WTC11 (cell line): Measurements from ENCODE around the gene ADCY10.

Experiments used
- ATF1 ChIP-seq: sonication (generic); formaldehyde crosslinking; IDR thresholded peaks from 2 replicates; pipeline ENCODE4 v1.8.1; 2023; ENCODE audit warnings: mild to moderate bottlenecking, moderate library complexity, missing genetic modification reagents
- MYBL2 ChIP-seq: sonication (generic); formaldehyde crosslinking; IDR thresholded peaks from 2 replicates; pipeline ENCODE4 v1.8.1; 2023; ENCODE audit warnings: mild to moderate bottlenecking, moderate library complexity, missing genetic modification reagents
- USF2 ChIP-seq: sonication (generic); formaldehyde crosslinking; IDR thresholded peaks from 2 replicates; pipeline ENCODE4 v1.8.1; 2023; ENCODE audit warnings: mild to moderate bottlenecking, missing genetic modification reagents, moderate library complexity
- TF ChIP-seq, protein P1 (sequence below): fragments of 200-600 bp; IDR thresholded peaks from 2 replicates; pipeline ENCODE4 v1.8.0; 2022; ENCODE audit warnings: antibody characterized with exemption
- TF ChIP-seq, protein P2 (sequence below): sonication (generic); formaldehyde crosslinking; IDR thresholded peaks from 2 replicates; pipeline ENCODE4 v1.8.1; 2022; ENCODE audit warnings: mild to moderate bottlenecking, missing genetic modification reagents, moderate library complexity, borderline replicate concordance
- TF ChIP-seq, protein P3 (sequence below): sonication (generic); formaldehyde crosslinking; conservative IDR thresholded peaks from 2 replicates; pipeline ENCODE4 v1.8.1; 2022; ENCODE audit warnings: mild to moderate bottlenecking, missing genetic modification reagents

DNA sequence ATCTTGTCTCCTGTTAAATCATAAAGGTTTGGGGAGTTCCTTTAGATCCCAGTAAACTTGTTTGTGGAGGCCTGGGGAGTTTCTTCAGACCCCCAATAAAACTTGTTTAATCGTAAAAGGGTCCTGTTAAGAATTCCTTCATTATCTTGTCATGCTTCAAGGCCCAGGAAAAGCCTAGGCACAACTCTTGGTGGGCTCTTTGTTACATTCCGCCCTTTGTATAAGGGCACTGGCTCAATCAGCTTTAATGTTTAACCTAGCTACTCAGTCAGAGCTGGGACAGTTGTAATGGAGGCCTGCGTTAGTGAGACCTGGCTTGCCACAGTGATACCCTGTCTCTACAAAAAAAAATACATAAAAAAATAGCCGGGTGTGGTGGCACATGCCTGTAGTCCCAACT, 115.0 kb downstream of the ADCY10 start:
- TF ChIP-seq, protein P1, sequence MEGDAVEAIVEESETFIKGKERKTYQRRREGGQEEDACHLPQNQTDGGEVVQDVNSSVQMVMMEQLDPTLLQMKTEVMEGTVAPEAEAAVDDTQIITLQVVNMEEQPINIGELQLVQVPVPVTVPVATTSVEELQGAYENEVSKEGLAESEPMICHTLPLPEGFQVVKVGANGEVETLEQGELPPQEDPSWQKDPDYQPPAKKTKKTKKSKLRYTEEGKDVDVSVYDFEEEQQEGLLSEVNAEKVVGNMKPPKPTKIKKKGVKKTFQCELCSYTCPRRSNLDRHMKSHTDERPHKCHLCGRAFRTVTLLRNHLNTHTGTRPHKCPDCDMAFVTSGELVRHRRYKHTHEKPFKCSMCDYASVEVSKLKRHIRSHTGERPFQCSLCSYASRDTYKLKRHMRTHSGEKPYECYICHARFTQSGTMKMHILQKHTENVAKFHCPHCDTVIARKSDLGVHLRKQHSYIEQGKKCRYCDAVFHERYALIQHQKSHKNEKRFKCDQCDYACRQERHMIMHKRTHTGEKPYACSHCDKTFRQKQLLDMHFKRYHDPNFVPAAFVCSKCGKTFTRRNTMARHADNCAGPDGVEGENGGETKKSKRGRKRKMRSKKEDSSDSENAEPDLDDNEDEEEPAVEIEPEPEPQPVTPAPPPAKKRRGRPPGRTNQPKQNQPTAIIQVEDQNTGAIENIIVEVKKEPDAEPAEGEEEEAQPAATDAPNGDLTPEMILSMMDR: no peak
- TF ChIP-seq MYBL2 (no peak), ATF1 (CRISPR knock-in tag) (no peak), USF2 (no peak)
- TF ChIP-seq, protein P2, sequence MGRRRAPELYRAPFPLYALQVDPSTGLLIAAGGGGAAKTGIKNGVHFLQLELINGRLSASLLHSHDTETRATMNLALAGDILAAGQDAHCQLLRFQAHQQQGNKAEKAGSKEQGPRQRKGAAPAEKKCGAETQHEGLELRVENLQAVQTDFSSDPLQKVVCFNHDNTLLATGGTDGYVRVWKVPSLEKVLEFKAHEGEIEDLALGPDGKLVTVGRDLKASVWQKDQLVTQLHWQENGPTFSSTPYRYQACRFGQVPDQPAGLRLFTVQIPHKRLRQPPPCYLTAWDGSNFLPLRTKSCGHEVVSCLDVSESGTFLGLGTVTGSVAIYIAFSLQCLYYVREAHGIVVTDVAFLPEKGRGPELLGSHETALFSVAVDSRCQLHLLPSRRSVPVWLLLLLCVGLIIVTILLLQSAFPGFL (CRISPR knock-in tag): no peak
- TF ChIP-seq, protein P3, sequence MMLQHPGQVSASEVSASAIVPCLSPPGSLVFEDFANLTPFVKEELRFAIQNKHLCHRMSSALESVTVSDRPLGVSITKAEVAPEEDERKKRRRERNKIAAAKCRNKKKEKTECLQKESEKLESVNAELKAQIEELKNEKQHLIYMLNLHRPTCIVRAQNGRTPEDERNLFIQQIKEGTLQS (CRISPR knock-in tag): no peak
